Measurements from ENCODE around the gene KRTAP9-3. TPM values are rescaled to one million over a fixed set of nuclear protein-coding genes. Genes with fewer than 3 reads are reported as not detected.
"Not testable (repeated sequence)": the region's sequence is repeated elsewhere in the genome, so short reads cannot be mapped to it uniquely, and the experiment has no call there.

Gene KRTAP9-3
- total RNA-seq, 6 experiments from 2014 or later, result not detected

GRCh38 chr17:41251261-41251660 is 19.0 kb downstream of the KRTAP9-3 start:
- H3K9me3 Mint-ChIP-seq, result no peaks in the 10 kb centered on the region
- H3K27me3 Mint-ChIP-seq (ENCODE audit: insufficient read depth), result peaks cover 8% of the 10 kb centered on the region
- H3K36me3 Mint-ChIP-seq (ENCODE audit: low read depth), result no peaks in the 10 kb centered on the region
- peaks cover 21% of the 10 kb centered on the region for H3K4me1 Mint-ChIP-seq (ENCODE audit: low read depth)
- H3K4me3 Mint-ChIP-seq, result no peak overlapping the region
- no peak overlapping the region for H3K27ac Mint-ChIP-seq
- DNase-seq, result no peak
- no peak for TF ChIP-seq CTCF (IDR thresholded peaks at IDR 0.05)

GRCh38 chr17:41254861-41255260 is 22.6 kb downstream of the KRTAP9-3 start:
- Mint-ChIP-seq H3K4me1 (ENCODE audit: low read depth) (peaks cover 33% of the 10 kb centered on the region), H3K36me3 (ENCODE audit: low read depth) (no peaks in the 10 kb centered on the region), H3K27me3 (ENCODE audit: insufficient read depth) (peaks cover 5% of the 10 kb centered on the region), H3K4me3 (no peak overlapping the region), H3K9me3 (no peaks in the 10 kb centered on the region), H3K27ac (no peak overlapping the region; the same call in 1 of the 2 replicates)
- no peak for DNase-seq
- TF ChIP-seq CTCF (IDR thresholded peaks at IDR 0.05), result no peak

- H3K27ac Mint-ChIP-seq; H3K36me3 Mint-ChIP-seq (ENCODE audit: low read depth); H3K27me3 Mint-ChIP-seq (ENCODE audit: insufficient read depth); H3K9me3 Mint-ChIP-seq: not testable (repeated sequence)
- peak; percentile 2 for DNase-seq
- H3K4me3 Mint-ChIP-seq, result peak within 1 kb of the TSS; percentile 3; the same call in 1 of the 2 replicates
- H3K4me1 Mint-ChIP-seq (ENCODE audit: low read depth), result peaks cover 33% of the 10 kb centered on the region
Measured at GRCh38 chr17:41255381-41256290, 23.4 kb downstream of the KRTAP9-3 start, which contains the start of gene KRTAP9-9. Gene KRTAP9-9, plus strand, starts transcription at chr17:41255384.

- no peak for TF ChIP-seq CTCF (IDR thresholded peaks at IDR 0.05)
- H3K36me3 Mint-ChIP-seq (ENCODE audit: low read depth), result no peaks in the 10 kb centered on the region
- peaks cover 33% of the 10 kb centered on the region for H3K4me1 Mint-ChIP-seq (ENCODE audit: low read depth)
- peaks cover 5% of the 10 kb centered on the region for H3K27me3 Mint-ChIP-seq (ENCODE audit: insufficient read depth)
- H3K27ac Mint-ChIP-seq, result no peak overlapping the region
- no peak overlapping the region for H3K4me3 Mint-ChIP-seq
- no peak for DNase-seq
- no peaks in the 10 kb centered on the region for H3K9me3 Mint-ChIP-seq
Measured at GRCh38 chr17:41256291-41256685, 24.0 kb downstream of the KRTAP9-3 start.

- Mint-ChIP-seq H3K4me3 (no peak overlapping the region), H3K27ac (no peak overlapping the region), H3K27me3 (ENCODE audit: insufficient read depth) (peaks cover 3% of the 10 kb centered on the region), H3K36me3 (ENCODE audit: low read depth) (no peaks in the 10 kb centered on the region), H3K9me3 (no peaks in the 10 kb centered on the region), H3K4me1 (ENCODE audit: low read depth) (peaks cover 35% of the 10 kb centered on the region)
- DNase-seq, result no peak
- TF ChIP-seq CTCF (IDR thresholded peaks at IDR 0.05), result no peak
Measured at GRCh38 chr17:41258406-41258805, 26.2 kb downstream of the KRTAP9-3 start.

GRCh38 chr17:41263212-41263611 is 31.0 kb downstream of the KRTAP9-3 start:
- Mint-ChIP-seq H3K9me3 (no peaks in the 10 kb centered on the region), H3K27me3 (ENCODE audit: insufficient read depth) (peaks cover 8% of the 10 kb centered on the region), H3K36me3 (ENCODE audit: low read depth) (no peaks in the 10 kb centered on the region), H3K4me1 (ENCODE audit: low read depth) (peaks cover 12% of the 10 kb centered on the region), H3K4me3 (no peak overlapping the region), H3K27ac (no peak overlapping the region)
- no peak for TF ChIP-seq CTCF (IDR thresholded peaks at IDR 0.05)
- no peak for DNase-seq

Data from HFFc6 (cell line).